ENCODE data around the gene COL15A1. TPM values are rescaled to one million over a fixed set of nuclear protein-coding genes. Genes with fewer than 3 reads are reported as not detected.

The COL15A1 gene
- total and polyA plus RNA-seq, 2 of the 13 experiments (the other 11 are each of a cell fraction or from before 2014, with no cell fraction given): not detected

DNA sequence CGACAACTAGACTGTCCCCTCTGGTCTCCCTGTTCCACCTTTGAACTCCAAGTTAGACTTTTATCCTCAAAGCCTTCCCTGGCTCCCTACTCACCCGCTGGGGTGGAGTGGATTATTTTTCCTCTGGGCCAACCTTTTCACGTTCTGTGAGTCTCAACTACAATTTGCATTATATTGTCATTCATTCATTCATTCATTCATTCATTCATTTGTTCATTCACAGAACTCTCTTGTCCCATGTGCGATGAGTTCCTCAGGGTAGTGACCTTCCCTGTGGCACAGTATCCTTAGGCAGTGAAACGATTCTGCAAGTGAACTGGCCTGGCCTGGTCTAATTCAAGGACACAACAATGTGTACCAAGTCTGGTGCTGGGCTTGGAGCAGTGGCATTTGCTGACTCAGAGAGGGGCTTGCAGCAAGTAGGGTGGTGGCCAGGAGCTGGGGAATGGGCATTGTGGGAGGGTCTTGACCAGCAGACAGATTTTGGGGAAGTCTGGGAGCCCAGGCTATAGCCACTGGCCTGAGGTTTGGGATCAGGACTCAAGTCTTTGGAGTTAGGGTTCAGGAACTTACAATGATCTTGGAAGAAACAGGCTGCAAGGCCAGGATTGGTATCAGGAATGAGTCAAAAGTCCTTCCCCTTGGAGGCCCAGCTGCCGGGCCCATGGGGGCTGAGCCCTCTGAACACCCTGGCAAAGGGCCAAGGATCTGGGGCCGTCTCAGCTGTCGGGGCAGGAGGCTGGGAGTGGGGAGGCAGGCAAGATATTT, 37.2 kb upstream of the COL15A1 start:
- ATAC-seq (no peak), DNase-seq (ENCODE audit: low spot score) (no peak), FAIRE-seq (no peak)
- ChIA-PET POLR2A (no interaction called here), CTCF (ENCODE audit: low intra/inter-chr PET ratio, low total read pairs) (no interaction called here)
- Histone ChIP-seq H3K9me3 (ENCODE audit: low read length) (no peaks in the 10 kb centered on the region), H2AFZ (ENCODE audit: low read length) (no peak overlapping the region), H3K9ac (ENCODE audit: insufficient read depth, low read depth, low read length) (no peak overlapping the region), H3K27me3 (ENCODE audit: control insufficient read depth in 1 of 2, insufficient read depth in 2 of 2, low read length in 2 of 2) (no peaks in the 10 kb centered on the region), H4K20me1 (ENCODE audit: insufficient read depth, low read length) (no peaks in the 10 kb centered on the region), H3K4me2 (ENCODE audit: low read depth, low read length) (no peak overlapping the region), H3K4me3 (replicated peaks in 1 of 3; ENCODE audit: insufficient read depth in 1 of 3, low read depth in 2 of 3, low read length in 3 of 3) (no peak overlapping the region), H3K4me1 (ENCODE audit: insufficient read depth, low read length) (no peaks in the 10 kb centered on the region), H3K27ac (ENCODE audit: extremely low read length, insufficient read depth, low read length) (no peak overlapping the region), H3K79me2 (ENCODE audit: insufficient read depth, low read length) (no peaks in the 10 kb centered on the region), H3K36me3 (replicated peaks in 1 of 2; ENCODE audit: control insufficient read depth in 1 of 2, insufficient read depth in 2 of 2, low read length in 2 of 2) (no peaks in the 10 kb centered on the region)
- intact Hi-C loops (cut with micrococcal nuclease; ENCODE audit: unreplicated experiment): no loop called here
- in situ Hi-C loops (cut with HindIII; ENCODE audit: extremely low pct_ligation_motif_present, low pct_unique_long_range_greater_than_20kb): no loop called here
- WGBS (ENCODE audit: low lambda C conversion rate): 23% methylated on average over 8 of the region's 8 CpGs
- no TSS peak for BruUV-seq (replicated peaks)
- TF ChIP-seq, protein P1, sequence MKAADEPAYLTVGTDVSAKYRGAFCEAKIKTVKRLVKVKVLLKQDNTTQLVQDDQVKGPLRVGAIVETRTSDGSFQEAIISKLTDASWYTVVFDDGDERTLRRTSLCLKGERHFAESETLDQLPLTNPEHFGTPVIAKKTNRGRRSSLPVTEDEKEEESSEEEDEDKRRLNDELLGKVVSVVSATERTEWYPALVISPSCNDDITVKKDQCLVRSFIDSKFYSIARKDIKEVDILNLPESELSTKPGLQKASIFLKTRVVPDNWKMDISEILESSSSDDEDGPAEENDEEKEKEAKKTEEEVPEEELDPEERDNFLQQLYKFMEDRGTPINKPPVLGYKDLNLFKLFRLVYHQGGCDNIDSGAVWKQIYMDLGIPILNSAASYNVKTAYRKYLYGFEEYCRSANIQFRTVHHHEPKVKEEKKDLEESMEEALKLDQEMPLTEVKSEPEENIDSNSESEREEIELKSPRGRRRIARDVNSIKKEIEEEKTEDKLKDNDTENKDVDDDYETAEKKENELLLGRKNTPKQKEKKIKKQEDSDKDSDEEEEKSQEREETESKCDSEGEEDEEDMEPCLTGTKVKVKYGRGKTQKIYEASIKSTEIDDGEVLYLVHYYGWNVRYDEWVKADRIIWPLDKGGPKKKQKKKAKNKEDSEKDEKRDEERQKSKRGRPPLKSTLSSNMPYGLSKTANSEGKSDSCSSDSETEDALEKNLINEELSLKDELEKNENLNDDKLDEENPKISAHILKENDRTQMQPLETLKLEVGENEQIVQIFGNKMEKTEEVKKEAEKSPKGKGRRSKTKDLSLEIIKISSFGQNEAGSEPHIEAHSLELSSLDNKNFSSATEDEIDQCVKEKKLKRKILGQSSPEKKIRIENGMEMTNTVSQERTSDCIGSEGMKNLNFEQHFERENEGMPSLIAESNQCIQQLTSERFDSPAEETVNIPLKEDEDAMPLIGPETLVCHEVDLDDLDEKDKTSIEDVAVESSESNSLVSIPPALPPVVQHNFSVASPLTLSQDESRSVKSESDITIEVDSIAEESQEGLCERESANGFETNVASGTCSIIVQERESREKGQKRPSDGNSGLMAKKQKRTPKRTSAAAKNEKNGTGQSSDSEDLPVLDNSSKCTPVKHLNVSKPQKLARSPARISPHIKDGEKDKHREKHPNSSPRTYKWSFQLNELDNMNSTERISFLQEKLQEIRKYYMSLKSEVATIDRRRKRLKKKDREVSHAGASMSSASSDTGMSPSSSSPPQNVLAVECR (CRISPR knock-in tag; IDR thresholded peaks at IDR 0.05; ENCODE audit: borderline replicate concordance): no peak
- TF ChIP-seq ZNF34 (CRISPR knock-in tag; IDR thresholded peaks at IDR 0.05; ENCODE audit: borderline replicate concordance): no peak
- TF ChIP-seq ATF7 (IDR thresholded peaks at IDR 0.05): no peak
- TF ChIP-seq ATF7 (CRISPR knock-in tag; IDR thresholded peaks at IDR 0.05): no peak
- no peak for TF ChIP-seq ZFAT (CRISPR knock-in tag; conservative IDR thresholded peaks at IDR 0.05)
- no peak for TF ChIP-seq RAD21 (CRISPR knock-in tag; IDR thresholded peaks at IDR 0.05)
- TF ChIP-seq, protein P2, sequence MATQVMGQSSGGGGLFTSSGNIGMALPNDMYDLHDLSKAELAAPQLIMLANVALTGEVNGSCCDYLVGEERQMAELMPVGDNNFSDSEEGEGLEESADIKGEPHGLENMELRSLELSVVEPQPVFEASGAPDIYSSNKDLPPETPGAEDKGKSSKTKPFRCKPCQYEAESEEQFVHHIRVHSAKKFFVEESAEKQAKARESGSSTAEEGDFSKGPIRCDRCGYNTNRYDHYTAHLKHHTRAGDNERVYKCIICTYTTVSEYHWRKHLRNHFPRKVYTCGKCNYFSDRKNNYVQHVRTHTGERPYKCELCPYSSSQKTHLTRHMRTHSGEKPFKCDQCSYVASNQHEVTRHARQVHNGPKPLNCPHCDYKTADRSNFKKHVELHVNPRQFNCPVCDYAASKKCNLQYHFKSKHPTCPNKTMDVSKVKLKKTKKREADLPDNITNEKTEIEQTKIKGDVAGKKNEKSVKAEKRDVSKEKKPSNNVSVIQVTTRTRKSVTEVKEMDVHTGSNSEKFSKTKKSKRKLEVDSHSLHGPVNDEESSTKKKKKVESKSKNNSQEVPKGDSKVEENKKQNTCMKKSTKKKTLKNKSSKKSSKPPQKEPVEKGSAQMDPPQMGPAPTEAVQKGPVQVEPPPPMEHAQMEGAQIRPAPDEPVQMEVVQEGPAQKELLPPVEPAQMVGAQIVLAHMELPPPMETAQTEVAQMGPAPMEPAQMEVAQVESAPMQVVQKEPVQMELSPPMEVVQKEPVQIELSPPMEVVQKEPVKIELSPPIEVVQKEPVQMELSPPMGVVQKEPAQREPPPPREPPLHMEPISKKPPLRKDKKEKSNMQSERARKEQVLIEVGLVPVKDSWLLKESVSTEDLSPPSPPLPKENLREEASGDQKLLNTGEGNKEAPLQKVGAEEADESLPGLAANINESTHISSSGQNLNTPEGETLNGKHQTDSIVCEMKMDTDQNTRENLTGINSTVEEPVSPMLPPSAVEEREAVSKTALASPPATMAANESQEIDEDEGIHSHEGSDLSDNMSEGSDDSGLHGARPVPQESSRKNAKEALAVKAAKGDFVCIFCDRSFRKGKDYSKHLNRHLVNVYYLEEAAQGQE (IDR thresholded peaks at IDR 0.05; ENCODE audit: borderline replicate concordance in 1 of 2, low read depth in 1 of 2, low read length in 2 of 2): no peak
- no peak for TF ChIP-seq ZBTB21 (CRISPR knock-in tag; IDR thresholded peaks at IDR 0.05)
- TF ChIP-seq, protein P3, sequence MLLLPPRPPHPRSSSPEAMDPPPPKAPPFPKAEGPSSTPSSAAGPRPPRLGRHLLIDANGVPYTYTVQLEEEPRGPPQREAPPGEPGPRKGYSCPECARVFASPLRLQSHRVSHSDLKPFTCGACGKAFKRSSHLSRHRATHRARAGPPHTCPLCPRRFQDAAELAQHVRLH (CRISPR knock-in tag; IDR thresholded peaks at IDR 0.05; ENCODE audit: borderline replicate concordance, low read depth): no peak
- TF ChIP-seq ZFP82 (CRISPR knock-in tag; IDR thresholded peaks at IDR 0.05; ENCODE audit: borderline replicate concordance): no peak
- no peak for TF ChIP-seq FIP1L1 (IDR thresholded peaks at IDR 0.05; ENCODE audit: borderline replicate concordance, insufficient read depth, low read depth, low read length)
- TF ChIP-seq NR2F6 (IDR thresholded peaks at IDR 0.05): no peak
- no peak for TF ChIP-seq NR2F6 (CRISPR knock-in tag; IDR thresholded peaks at IDR 0.05)
- no peak for TF ChIP-seq NRL (CRISPR knock-in tag; IDR thresholded peaks at IDR 0.05; ENCODE audit: borderline replicate concordance)
- TF ChIP-seq ELF4 (CRISPR knock-in tag; IDR thresholded peaks at IDR 0.05; ENCODE audit: borderline replicate concordance): no peak
